ENCODE results near the gene ZFPM1. TPM values are rescaled to one million over a fixed set of nuclear protein-coding genes. Genes with fewer than 3 reads are reported as not detected.

Gene ZFPM1
- total RNA-seq, 1 donor from 2014 or later = 5.7 TPM

DNA sequence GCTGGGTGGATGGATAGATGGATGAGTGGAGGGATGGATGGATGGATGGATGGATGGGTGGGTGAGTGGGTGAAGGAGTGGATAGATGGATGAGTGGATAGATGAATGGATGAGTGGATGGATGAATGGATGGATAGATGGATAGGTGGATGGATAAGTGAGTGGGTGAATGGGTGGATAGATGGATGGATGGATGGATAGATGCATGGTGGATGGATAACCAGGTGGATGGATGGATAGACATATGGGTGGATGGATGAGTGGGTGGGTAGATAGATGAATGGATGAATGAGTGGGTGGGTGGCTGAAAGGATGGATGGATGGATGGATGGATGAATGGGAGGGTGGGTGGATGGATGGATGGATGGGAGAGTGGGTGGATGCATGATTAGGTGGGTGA lies 66.2 kb downstream of the ZFPM1 start:
- H3K27ac Mint-ChIP-seq (ENCODE audit: unreplicated experiment) = no peak overlapping the region
- H3K27me3 Mint-ChIP-seq (ENCODE audit: unreplicated experiment) = no peaks in the 10 kb centered on the region
- no peaks in the 10 kb centered on the region for H3K9me3 Mint-ChIP-seq (ENCODE audit: unreplicated experiment)
- H3K4me1 Mint-ChIP-seq (ENCODE audit: unreplicated experiment) = no peaks in the 10 kb centered on the region
- DNase-seq (ENCODE audit: extremely low spot score, unreplicated experiment) = no peak
- TF ChIP-seq, protein P1, sequence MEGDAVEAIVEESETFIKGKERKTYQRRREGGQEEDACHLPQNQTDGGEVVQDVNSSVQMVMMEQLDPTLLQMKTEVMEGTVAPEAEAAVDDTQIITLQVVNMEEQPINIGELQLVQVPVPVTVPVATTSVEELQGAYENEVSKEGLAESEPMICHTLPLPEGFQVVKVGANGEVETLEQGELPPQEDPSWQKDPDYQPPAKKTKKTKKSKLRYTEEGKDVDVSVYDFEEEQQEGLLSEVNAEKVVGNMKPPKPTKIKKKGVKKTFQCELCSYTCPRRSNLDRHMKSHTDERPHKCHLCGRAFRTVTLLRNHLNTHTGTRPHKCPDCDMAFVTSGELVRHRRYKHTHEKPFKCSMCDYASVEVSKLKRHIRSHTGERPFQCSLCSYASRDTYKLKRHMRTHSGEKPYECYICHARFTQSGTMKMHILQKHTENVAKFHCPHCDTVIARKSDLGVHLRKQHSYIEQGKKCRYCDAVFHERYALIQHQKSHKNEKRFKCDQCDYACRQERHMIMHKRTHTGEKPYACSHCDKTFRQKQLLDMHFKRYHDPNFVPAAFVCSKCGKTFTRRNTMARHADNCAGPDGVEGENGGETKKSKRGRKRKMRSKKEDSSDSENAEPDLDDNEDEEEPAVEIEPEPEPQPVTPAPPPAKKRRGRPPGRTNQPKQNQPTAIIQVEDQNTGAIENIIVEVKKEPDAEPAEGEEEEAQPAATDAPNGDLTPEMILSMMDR (IDR thresholded peaks at IDR 0.05) = no peak
- H3K36me3 Mint-ChIP-seq (ENCODE audit: unreplicated experiment) = no peaks in the 10 kb centered on the region
- H3K4me3 Mint-ChIP-seq (ENCODE audit: unreplicated experiment) = no peak overlapping the region

GRCh38 chr16:88519938-88520653 lies 67.0 kb downstream of the ZFPM1 start:
- Mint-ChIP-seq H3K4me3 (ENCODE audit: unreplicated experiment) (no peak overlapping the region), H3K27ac (ENCODE audit: unreplicated experiment) (no peak overlapping the region), H3K4me1 (ENCODE audit: unreplicated experiment) (no peaks in the 10 kb centered on the region), H3K36me3 (ENCODE audit: unreplicated experiment) (no peaks in the 10 kb centered on the region), H3K9me3 (ENCODE audit: unreplicated experiment) (no peaks in the 10 kb centered on the region), H3K27me3 (ENCODE audit: unreplicated experiment) (no peaks in the 10 kb centered on the region)
- no peak for DNase-seq (ENCODE audit: extremely low spot score, unreplicated experiment)
- TF ChIP-seq, protein P1 (IDR thresholded peaks at IDR 0.05) = no peak

GRCh38 chr16:88521674-88522073 lies 68.6 kb downstream of the ZFPM1 start:
- TF ChIP-seq, protein P1 (IDR thresholded peaks at IDR 0.05) = no peak
- Mint-ChIP-seq H3K27ac (ENCODE audit: unreplicated experiment) (no peak overlapping the region), H3K27me3 (ENCODE audit: unreplicated experiment) (no peaks in the 10 kb centered on the region), H3K36me3 (ENCODE audit: unreplicated experiment) (no peaks in the 10 kb centered on the region), H3K4me1 (ENCODE audit: unreplicated experiment) (no peaks in the 10 kb centered on the region), H3K4me3 (ENCODE audit: unreplicated experiment) (no peak overlapping the region), H3K9me3 (ENCODE audit: unreplicated experiment) (no peaks in the 10 kb centered on the region)
- no peak for DNase-seq (ENCODE audit: extremely low spot score, unreplicated experiment)

- Mint-ChIP-seq H3K9me3 (ENCODE audit: unreplicated experiment) (no peaks in the 10 kb centered on the region), H3K27me3 (ENCODE audit: unreplicated experiment) (no peaks in the 10 kb centered on the region), H3K36me3 (ENCODE audit: unreplicated experiment) (no peaks in the 10 kb centered on the region), H3K4me3 (ENCODE audit: unreplicated experiment) (no peak overlapping the region), H3K4me1 (ENCODE audit: unreplicated experiment) (no peaks in the 10 kb centered on the region), H3K27ac (ENCODE audit: unreplicated experiment) (no peak overlapping the region)
- TF ChIP-seq, protein P1 (IDR thresholded peaks at IDR 0.05) = no peak
- DNase-seq (ENCODE audit: extremely low spot score, unreplicated experiment) = no peak
Measured at GRCh38 chr16:88522276-88522949, 69.3 kb downstream of the ZFPM1 start.

Measured in osteocyte (in vitro differentiated cells).